Neural progenitor cell (in vitro differentiated cells): ENCODE data around the gene PIK3R2. TPM values are rescaled to one million over a fixed set of nuclear protein-coding genes. Genes with fewer than 3 reads are reported as not detected.

ENCODE experiments used
- DNase-seq: peaks from one replicate; pipeline ENCODE4 v3.0.0-alpha.2; 2016; ENCODE audit warnings: low spot score
- H2AFZ ChIP-seq: fragments of 200-600 bp; sonication (generic); replicated peaks from 2 replicates; pipeline ENCODE4 v1.6.1; 2016; ENCODE audit warnings: antibody characterized with exemption
- H3F3A ChIP-seq: fragments of 200-600 bp; sonication (generic); 2 replicates; pipeline ENCODE4 v1.6.1; 2016; ENCODE audit warnings: antibody characterized with exemption, low read depth
- H3K27ac ChIP-seq: fragments of 200-600 bp; sonication (generic); 2 replicates; pipeline ENCODE4 v1.5.1; 2016; ENCODE audit warnings: mild to moderate bottlenecking
- H3K27me3 ChIP-seq: fragments of 200-600 bp; sonication (generic); 2 replicates; pipeline ENCODE4 v1.6.1; 2016; ENCODE audit warnings: mild to moderate bottlenecking, moderate library complexity
- H3K36me3 ChIP-seq: fragments of 200-600 bp; sonication (generic); 2 replicates; pipeline ENCODE4 v1.5.1; 2016
- H3K4me1 ChIP-seq: fragments of 200-600 bp; sonication (generic); 2 replicates; pipeline ENCODE4 v1.6.1; 2016; ENCODE audit warnings: mixed run types
- H3K4me2 ChIP-seq: fragments of 200-600 bp; sonication (generic); 2 replicates; pipeline ENCODE4 v1.6.1; 2016
- H3K4me3 ChIP-seq: fragments of 200-600 bp; sonication (generic); 2 replicates; pipeline ENCODE4 v1.5.1; 2016
- H3K79me2 ChIP-seq: fragments of 200-600 bp; sonication (generic); 2 replicates; pipeline ENCODE4 v1.6.1; 2016; ENCODE audit warnings: low read depth
- H3K9ac ChIP-seq: fragments of 200-600 bp; sonication (generic); 2 replicates; pipeline ENCODE4 v1.6.1; 2016
- H3K9me3 ChIP-seq: fragments of 200-600 bp; sonication (generic); 2 replicates; pipeline ENCODE4 v1.5.1; 2016; ENCODE audit warnings: low read depth
- H4K20me1 ChIP-seq: fragments of 200-600 bp; sonication (generic); 2 replicates; pipeline ENCODE4 v1.6.1; 2016; ENCODE audit warnings: low read depth
- H3K27ac Mint-ChIP-seq: 3 replicates; pipeline ENCODE4 v1.8.0; 2021; ENCODE audit warnings: mixed read lengths
- H3K27me3 Mint-ChIP-seq: 2 replicates; pipeline ENCODE4 v1.8.0; 2022; ENCODE audit warnings: low read depth, mild to moderate bottlenecking, inconsistent platforms, moderate library complexity, mixed read lengths; ENCODE audit not compliant: insufficient read depth
- H3K36me3 Mint-ChIP-seq: 3 replicates; pipeline ENCODE4 v1.8.0; 2021; ENCODE audit warnings: mixed read lengths
- H3K4me1 Mint-ChIP-seq: 3 replicates; pipeline ENCODE4 v1.8.0; 2021; ENCODE audit warnings: mixed read lengths
- H3K4me3 Mint-ChIP-seq: 3 replicates; pipeline ENCODE4 v1.8.0; 2021; ENCODE audit warnings: mild to moderate bottlenecking, moderate library complexity, mixed read lengths
- H3K9me3 Mint-ChIP-seq: 3 replicates; pipeline ENCODE4 v1.8.0; 2020; ENCODE audit warnings: mixed read lengths
- CTCF ChIP-seq: fragments of 200-600 bp; sonication (generic); IDR thresholded peaks from 2 replicates; pipeline ENCODE4 v1.5.1; 2017; ENCODE audit warnings: antibody characterized with exemption, mild to moderate bottlenecking
- EZH2 ChIP-seq: fragments of 200-600 bp; sonication (generic); IDR thresholded peaks from 2 replicates; pipeline ENCODE4 v1.6.1; 2017; ENCODE audit warnings: antibody characterized with exemption, mild to moderate bottlenecking, moderate library complexity
- EZH2phosphoT487 ChIP-seq: fragments of 200-600 bp; sonication (generic); IDR thresholded peaks from 2 replicates; pipeline ENCODE4 v1.6.1; 2017; ENCODE audit warnings: antibody characterized with exemption
- total RNA-seq: library from RNA; depleted of rRNA; stranded (reverse); fragments of >200 nt; gene quantifications from 2 replicates; pipeline ENCODE4 v1.2.3, GENCODE V29; 2015; ENCODE audit warnings: low replicate concordance

The PIK3R2 gene
- total RNA-seq, 1 donor from 2014 or later: 21.4 TPM

- no peak overlapping the region for H3K27ac Mint-ChIP-seq
- no peaks in the 10 kb centered on the region for H3K9me3 ChIP-seq
- no peaks in the 10 kb centered on the region for H3K79me2 ChIP-seq
- H3F3A ChIP-seq: no peaks in the 10 kb centered on the region
- no peaks in the 10 kb centered on the region for H3K27me3 ChIP-seq
- no peak overlapping the region for H3K4me2 ChIP-seq
- H3K9me3 Mint-ChIP-seq: no peaks in the 10 kb centered on the region
- H3K9ac ChIP-seq: no peak overlapping the region
- no peaks in the 10 kb centered on the region for H4K20me1 ChIP-seq
- no peaks in the 10 kb centered on the region for H3K27me3 Mint-ChIP-seq
- H3K4me3 ChIP-seq: no peak overlapping the region
- no peak overlapping the region for H2AFZ ChIP-seq
- no peak for DNase-seq
- TF ChIP-seq EZH2 (no peak), EZH2phosphoT487 (no peak), CTCF (no peak)
- H3K36me3 Mint-ChIP-seq: peaks cover 13% of the 10 kb centered on the region
- H3K4me1 Mint-ChIP-seq: no peaks in the 10 kb centered on the region
- peaks cover under 1% of the 10 kb centered on the region for H3K36me3 ChIP-seq
- H3K4me1 ChIP-seq: no peaks in the 10 kb centered on the region
- H3K27ac ChIP-seq: no peak overlapping the region
- no peak overlapping the region for H3K4me3 Mint-ChIP-seq
Observed at GRCh38 chr19:18145391-18145999, 7.5 kb upstream of the PIK3R2 start.

GRCh38 chr19:18147396-18147795 lies 5.6 kb upstream of the PIK3R2 start:
- Histone ChIP-seq H3K27me3 (no peaks in the 10 kb centered on the region), H3K4me2 (no peak overlapping the region), H3K4me3 (no peak overlapping the region), H2AFZ (no peak overlapping the region), H3F3A (peaks cover 15% of the 10 kb centered on the region), H3K27ac (no peak overlapping the region), H3K9me3 (no peaks in the 10 kb centered on the region), H3K4me1 (no peaks in the 10 kb centered on the region), H3K79me2 (no peaks in the 10 kb centered on the region), H3K36me3 (no peaks in the 10 kb centered on the region), H3K9ac (no peak overlapping the region), H4K20me1 (no peaks in the 10 kb centered on the region)
- Mint-ChIP-seq H3K27me3 (peaks cover 5% of the 10 kb centered on the region), H3K4me1 (peaks cover 8% of the 10 kb centered on the region), H3K27ac (no peak overlapping the region), H3K4me3 (no peak overlapping the region), H3K9me3 (no peaks in the 10 kb centered on the region), H3K36me3 (peaks cover 11% of the 10 kb centered on the region)
- no peak for DNase-seq
- TF ChIP-seq EZH2: no peak
- TF ChIP-seq EZH2phosphoT487: no peak
- no peak for TF ChIP-seq CTCF

- H3K9me3 Mint-ChIP-seq: no peaks in the 10 kb centered on the region
- no peak overlapping the region for H3K27ac Mint-ChIP-seq
- Histone ChIP-seq H3K27me3 (no peaks in the 10 kb centered on the region), H3K4me2 (no peak overlapping the region), H3F3A (peaks cover 29% of the 10 kb centered on the region), H3K36me3 (no peaks in the 10 kb centered on the region), H3K79me2 (peaks cover 14% of the 10 kb centered on the region), H3K4me3 (no peak overlapping the region), H4K20me1 (peaks cover 10% of the 10 kb centered on the region), H2AFZ (no peak overlapping the region), H3K27ac (no peak overlapping the region), H3K4me1 (peaks cover 5% of the 10 kb centered on the region), H3K9me3 (no peaks in the 10 kb centered on the region), H3K9ac (no peak overlapping the region)
- no peak for TF ChIP-seq EZH2
- no peak for TF ChIP-seq CTCF
- TF ChIP-seq EZH2phosphoT487: no peak
- no peak for DNase-seq
- peaks cover 5% of the 10 kb centered on the region for H3K27me3 Mint-ChIP-seq
- no peak overlapping the region for H3K4me3 Mint-ChIP-seq
- H3K36me3 Mint-ChIP-seq: peaks cover 11% of the 10 kb centered on the region
- peaks cover 18% of the 10 kb centered on the region for H3K4me1 Mint-ChIP-seq
Observed at GRCh38 chr19:18149596-18149975, 3.4 kb upstream of the PIK3R2 start.
